GM19043 (cell line): ENCODE results near the gene PRR16.

Experiments
- ATAC-seq: cut with Tn5 transposase; IDR thresholded peaks from one replicate; pipeline ENCODE4 v1.9.1; 2021; ENCODE audit warnings: low read depth; ENCODE audit not compliant: unreplicated experiment

The PRR16 gene

GRCh38 chr5:120461251-120461650 is 2.8 kb upstream of the PRR16 start:
- no peak for ATAC-seq

GRCh38 chr5:120463006-120463680 is 957 bp upstream of the PRR16 start:
- no peak for ATAC-seq

GRCh38 chr5:120464627-120465435 is 731 bp downstream of the PRR16 start:
- no peak for ATAC-seq

GRCh38 chr5:120465436-120465961 is 1.4 kb downstream of the PRR16 start:
- no peak for ATAC-seq

- ATAC-seq, result no peak
Observed at GRCh38 chr5:120466341-120467006, 2.4 kb downstream of the PRR16 start.

- ATAC-seq, result no peak
Observed at GRCh38 chr5:120471971-120472370, 7.9 kb downstream of the PRR16 start.

- ATAC-seq, result no peak
Observed at GRCh38 chr5:120472911-120473310, 8.8 kb downstream of the PRR16 start.

GRCh38 chr5:120473332-120473731 is 9.2 kb downstream of the PRR16 start:
- ATAC-seq, result no peak

GRCh38 chr5:120476063-120476462 is 12.0 kb downstream of the PRR16 start:
- ATAC-seq, result no peak

- no peak for ATAC-seq
Observed at GRCh38 chr5:120479066-120479465, 15.0 kb downstream of the PRR16 start.

GRCh38 chr5:120499876-120500563 is 35.9 kb downstream of the PRR16 start:
- no peak for ATAC-seq

GRCh38 chr5:120502531-120502930 is 38.4 kb downstream of the PRR16 start:
- no peak for ATAC-seq

GRCh38 chr5:120503341-120503740 is 39.2 kb downstream of the PRR16 start:
- no peak for ATAC-seq

- ATAC-seq, result no peak
Observed at GRCh38 chr5:120504057-120504456, 40.0 kb downstream of the PRR16 start.

GRCh38 chr5:120507197-120507596 is 43.1 kb downstream of the PRR16 start:
- no peak for ATAC-seq

- no peak for ATAC-seq
Observed at GRCh38 chr5:120507800-120508463, 43.8 kb downstream of the PRR16 start.

GRCh38 chr5:120509053-120509452 is 45.0 kb downstream of the PRR16 start:
- ATAC-seq, result no peak

- no peak for ATAC-seq
Observed at GRCh38 chr5:120510098-120510637, 46.1 kb downstream of the PRR16 start.

GRCh38 chr5:120510994-120511686 is 47.0 kb downstream of the PRR16 start:
- no peak for ATAC-seq
